Measurements from ENCODE around the gene FBLN2. TPM values are rescaled to one million over a fixed set of nuclear protein-coding genes. Genes with fewer than 3 reads are reported as not detected.

Gene FBLN2
- polyA plus RNA-seq, 1 experiment: 248 TPM

GRCh38 chr3:13673207-13673606 is 124.3 kb downstream of the FBLN2 start:
- no peak for DNase-seq (ENCODE audit: low read depth)
- POLR2A ChIA-PET: no interaction called here
- CTCF ChIA-PET: interaction anchor here (5.2 kb wide), 1 partner anchor 16 kb away, joined by 40 read pairs; no protein-coding TSS in a partner anchor

DNA sequence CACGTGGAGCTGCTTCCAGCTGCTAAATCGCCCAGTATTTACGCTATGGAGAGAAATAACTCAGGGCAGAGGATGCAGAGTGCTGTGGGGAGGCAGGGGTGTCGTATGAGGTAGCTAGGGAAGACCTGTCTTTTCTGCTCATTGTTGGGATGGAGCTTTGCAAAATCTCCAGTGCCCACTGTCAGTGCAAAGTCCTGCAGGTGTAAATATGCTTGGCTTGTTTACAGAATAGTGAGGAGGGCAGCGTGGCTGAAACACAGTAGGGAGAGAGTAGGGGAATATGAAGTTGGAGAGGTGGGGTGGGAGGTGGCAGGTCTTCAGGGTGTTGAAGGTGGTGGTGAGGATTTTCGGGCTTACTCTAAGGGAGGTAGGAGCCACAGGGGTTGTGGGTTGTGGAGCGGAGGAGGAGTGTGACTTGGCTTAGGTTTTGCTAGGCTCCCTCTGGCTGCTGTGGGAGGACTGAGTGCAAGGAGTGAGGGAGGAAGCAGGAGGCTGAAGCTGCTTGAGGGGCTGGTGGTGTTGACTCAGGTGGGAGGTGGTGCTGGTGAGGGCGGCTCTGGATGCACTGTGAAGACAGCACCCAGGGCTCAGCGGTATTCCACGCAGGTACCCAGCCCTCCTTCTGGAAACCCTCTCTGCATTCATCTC is 125.7 kb downstream of the FBLN2 start:
- no peak for DNase-seq (ENCODE audit: low read depth)
- H3K36me3 ChIP-seq (ENCODE audit: control insufficient read depth, insufficient read depth, low read length): no peaks in the 10 kb centered on the region
- H3K4me3 ChIP-seq (ENCODE audit: low read depth, low read length): no peak overlapping the region
- TF ChIP-seq CTCF (IDR thresholded peaks at IDR 0.05; ENCODE audit: insufficient read depth, low read depth, low read length): no peak
- H3K27me3 ChIP-seq (ENCODE audit: control insufficient read depth, insufficient read depth, low read length): no peaks in the 10 kb centered on the region; the same call in none of the 2 replicates
- ChIA-PET CTCF (no interaction called here), POLR2A (no interaction called here)

More at GRCh38 chr3:13673207-13673606, 124.3 kb downstream of the FBLN2 start:
- Histone ChIP-seq H3K27me3 (ENCODE audit: control insufficient read depth, insufficient read depth, low read length) (no peaks in the 10 kb centered on the region; the same call in none of the 2 replicates), H3K36me3 (ENCODE audit: control insufficient read depth, insufficient read depth, low read length) (no peaks in the 10 kb centered on the region), H3K4me3 (ENCODE audit: low read depth, low read length) (no peak overlapping the region)
- TF ChIP-seq CTCF (IDR thresholded peaks at IDR 0.05; ENCODE audit: insufficient read depth, low read depth, low read length): peak; percentile 38; the same call in 1 of the 2 replicates

GRCh38 chr3:13676356-13677017 is 127.6 kb downstream of the FBLN2 start:
- no peak for TF ChIP-seq CTCF (IDR thresholded peaks at IDR 0.05; ENCODE audit: insufficient read depth, low read depth, low read length)
- H3K27me3 ChIP-seq (ENCODE audit: control insufficient read depth, insufficient read depth, low read length): no peaks in the 10 kb centered on the region; the same call in 1 of the 2 replicates
- H3K36me3 ChIP-seq (ENCODE audit: control insufficient read depth, insufficient read depth, low read length): no peaks in the 10 kb centered on the region
- POLR2A ChIA-PET: no interaction called here
- no peak overlapping the region for H3K4me3 ChIP-seq (ENCODE audit: low read depth, low read length)
- DNase-seq (ENCODE audit: low read depth): no peak
- CTCF ChIA-PET: no interaction called here

DNA sequence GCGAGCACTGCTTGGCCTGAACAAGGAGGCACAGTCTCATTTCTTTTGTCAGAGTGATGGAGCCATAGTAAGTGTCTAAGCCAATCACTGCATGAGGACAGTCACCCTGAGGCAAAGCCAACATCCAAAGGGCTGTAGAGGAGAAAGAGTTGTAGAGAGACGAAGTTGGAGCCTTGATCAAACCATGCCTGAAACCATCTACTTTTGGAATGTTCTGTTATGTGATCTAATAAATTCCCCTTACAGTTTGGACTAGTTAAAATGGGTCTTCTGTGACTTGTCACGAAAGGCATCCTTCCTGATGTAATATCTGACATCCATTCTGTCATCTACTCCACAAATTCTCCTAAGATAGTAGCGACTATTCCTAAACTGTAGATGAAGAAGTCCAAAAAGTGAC is 128.3 kb downstream of the FBLN2 start:
- CTCF ChIA-PET: interaction anchor here (0.6 kb wide), 1 partner anchor 15 kb away, joined by 3 read pairs; no protein-coding TSS in a partner anchor

More for the DNA sequence above, 128.3 kb downstream of the FBLN2 start:
- Histone ChIP-seq H3K36me3 (ENCODE audit: control insufficient read depth, insufficient read depth, low read length) (no peaks in the 10 kb centered on the region), H3K4me3 (ENCODE audit: low read depth, low read length) (no peak overlapping the region), H3K27me3 (ENCODE audit: control insufficient read depth, insufficient read depth, low read length) (no peaks in the 10 kb centered on the region; the same call in 1 of the 2 replicates)
- TF ChIP-seq CTCF (IDR thresholded peaks at IDR 0.05; ENCODE audit: insufficient read depth, low read depth, low read length): no peak
- no peak for DNase-seq (ENCODE audit: low read depth)
- POLR2A ChIA-PET: no interaction called here
